ENCODE results near the gene HOXB3.

HOXB3 gene

DNA sequence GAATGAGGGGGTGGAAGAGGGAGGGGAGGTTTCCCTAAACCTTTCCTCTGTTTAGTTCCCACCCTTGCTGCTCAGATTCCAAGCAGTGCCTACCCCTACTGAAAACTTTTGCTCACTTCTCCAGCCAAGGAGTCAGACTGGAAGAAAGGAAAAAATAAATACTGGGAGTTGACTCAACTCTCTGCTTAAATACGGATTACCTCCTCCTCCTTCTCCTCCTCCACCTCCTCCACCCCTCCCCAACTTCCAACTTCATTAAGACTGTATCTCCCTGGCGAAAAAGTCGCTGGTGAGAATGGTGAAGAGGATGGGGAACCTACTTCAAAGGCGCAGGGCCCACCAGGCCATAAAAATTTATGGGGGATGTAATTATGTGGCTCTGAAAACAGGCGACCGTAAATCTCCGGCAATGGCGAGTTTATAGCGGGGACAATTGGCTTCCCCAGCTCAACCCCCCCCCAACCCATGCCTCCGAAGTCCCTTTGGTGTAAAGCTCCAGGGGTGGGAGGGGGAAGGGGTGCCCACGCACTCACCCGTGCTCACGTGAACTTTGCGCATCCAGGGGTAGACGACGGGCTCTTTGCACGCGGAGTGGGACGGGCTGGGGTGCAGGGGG lies 12.6 kb downstream of the HOXB3 start (continued):
- TF ChIP-seq, protein P1, sequence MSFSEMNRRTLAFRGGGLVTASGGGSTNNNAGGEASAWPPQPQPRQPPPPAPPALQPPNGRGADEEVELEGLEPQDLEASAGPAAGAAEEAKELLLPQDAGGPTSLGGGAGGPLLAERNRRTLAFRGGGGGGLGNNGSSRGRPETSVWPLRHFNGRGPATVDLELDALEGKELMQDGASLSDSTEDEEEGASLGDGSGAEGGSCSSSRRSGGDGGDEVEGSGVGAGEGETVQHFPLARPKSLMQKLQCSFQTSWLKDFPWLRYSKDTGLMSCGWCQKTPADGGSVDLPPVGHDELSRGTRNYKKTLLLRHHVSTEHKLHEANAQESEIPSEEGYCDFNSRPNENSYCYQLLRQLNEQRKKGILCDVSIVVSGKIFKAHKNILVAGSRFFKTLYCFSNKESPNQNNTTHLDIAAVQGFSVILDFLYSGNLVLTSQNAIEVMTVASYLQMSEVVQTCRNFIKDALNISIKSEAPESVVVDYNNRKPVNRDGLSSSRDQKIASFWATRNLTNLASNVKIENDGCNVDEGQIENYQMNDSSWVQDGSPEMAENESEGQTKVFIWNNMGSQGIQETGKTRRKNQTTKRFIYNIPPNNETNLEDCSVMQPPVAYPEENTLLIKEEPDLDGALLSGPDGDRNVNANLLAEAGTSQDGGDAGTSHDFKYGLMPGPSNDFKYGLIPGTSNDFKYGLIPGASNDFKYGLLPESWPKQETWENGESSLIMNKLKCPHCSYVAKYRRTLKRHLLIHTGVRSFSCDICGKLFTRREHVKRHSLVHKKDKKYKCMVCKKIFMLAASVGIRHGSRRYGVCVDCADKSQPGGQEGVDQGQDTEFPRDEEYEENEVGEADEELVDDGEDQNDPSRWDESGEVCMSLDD (tag by site-specific recombination; IDR thresholded peaks at IDR 0.05), result no peak; the same call in 1 of the 2 replicates
- TF ChIP-seq ZNF311 (tag by site-specific recombination; IDR thresholded peaks at IDR 0.05; ENCODE audit: borderline replicate concordance) (no peak), ZNF626 (tag by site-specific recombination; IDR thresholded peaks at IDR 0.05) (no peak), HOXA7 (CRISPR knock-in tag; IDR thresholded peaks at IDR 0.05; ENCODE audit: borderline replicate concordance) (no peak), ZNF133 (tag by site-specific recombination; IDR thresholded peaks at IDR 0.05) (peak; percentile 50; the same call in 1 of the 2 replicates)
- TF ChIP-seq, protein P2, sequence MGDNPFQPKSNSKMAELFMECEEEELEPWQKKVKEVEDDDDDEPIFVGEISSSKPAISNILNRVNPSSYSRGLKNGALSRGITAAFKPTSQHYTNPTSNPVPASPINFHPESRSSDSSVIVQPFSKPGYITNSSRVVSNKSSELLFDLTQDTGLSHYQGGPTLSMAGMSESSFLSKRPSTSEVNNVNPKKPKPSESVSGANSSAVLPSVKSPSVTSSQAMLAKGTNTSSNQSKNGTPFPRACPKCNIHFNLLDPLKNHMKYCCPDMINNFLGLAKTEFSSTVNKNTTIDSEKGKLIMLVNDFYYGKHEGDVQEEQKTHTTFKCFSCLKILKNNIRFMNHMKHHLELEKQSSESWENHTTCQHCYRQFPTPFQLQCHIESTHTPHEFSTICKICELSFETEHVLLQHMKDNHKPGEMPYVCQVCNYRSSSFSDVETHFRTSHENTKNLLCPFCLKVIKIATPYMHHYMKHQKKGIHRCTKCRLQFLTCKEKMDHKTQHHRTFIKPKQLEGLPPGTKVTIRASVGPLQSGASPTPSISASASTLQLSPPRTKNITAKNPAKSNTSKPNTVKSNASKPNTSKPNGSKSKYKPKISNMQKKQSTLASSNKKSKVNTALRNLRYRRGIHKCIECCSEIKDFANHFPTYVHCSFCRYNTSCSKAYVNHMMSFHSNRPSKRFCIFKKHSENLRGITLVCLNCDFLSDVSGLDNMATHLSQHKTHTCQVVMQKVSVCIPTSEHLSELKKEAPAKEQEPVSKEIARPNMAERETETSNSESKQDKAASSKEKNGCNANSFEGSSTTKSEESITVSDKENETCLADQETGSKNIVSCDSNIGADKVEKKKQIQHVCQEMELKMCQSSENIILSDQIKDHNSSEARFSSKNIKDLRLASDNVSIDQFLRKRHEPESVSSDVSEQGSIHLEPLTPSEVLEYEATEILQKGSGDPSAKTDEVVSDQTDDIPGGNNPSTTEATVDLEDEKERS (tag by site-specific recombination; IDR thresholded peaks at IDR 0.05), result no peak
- TF ChIP-seq, protein P3, sequence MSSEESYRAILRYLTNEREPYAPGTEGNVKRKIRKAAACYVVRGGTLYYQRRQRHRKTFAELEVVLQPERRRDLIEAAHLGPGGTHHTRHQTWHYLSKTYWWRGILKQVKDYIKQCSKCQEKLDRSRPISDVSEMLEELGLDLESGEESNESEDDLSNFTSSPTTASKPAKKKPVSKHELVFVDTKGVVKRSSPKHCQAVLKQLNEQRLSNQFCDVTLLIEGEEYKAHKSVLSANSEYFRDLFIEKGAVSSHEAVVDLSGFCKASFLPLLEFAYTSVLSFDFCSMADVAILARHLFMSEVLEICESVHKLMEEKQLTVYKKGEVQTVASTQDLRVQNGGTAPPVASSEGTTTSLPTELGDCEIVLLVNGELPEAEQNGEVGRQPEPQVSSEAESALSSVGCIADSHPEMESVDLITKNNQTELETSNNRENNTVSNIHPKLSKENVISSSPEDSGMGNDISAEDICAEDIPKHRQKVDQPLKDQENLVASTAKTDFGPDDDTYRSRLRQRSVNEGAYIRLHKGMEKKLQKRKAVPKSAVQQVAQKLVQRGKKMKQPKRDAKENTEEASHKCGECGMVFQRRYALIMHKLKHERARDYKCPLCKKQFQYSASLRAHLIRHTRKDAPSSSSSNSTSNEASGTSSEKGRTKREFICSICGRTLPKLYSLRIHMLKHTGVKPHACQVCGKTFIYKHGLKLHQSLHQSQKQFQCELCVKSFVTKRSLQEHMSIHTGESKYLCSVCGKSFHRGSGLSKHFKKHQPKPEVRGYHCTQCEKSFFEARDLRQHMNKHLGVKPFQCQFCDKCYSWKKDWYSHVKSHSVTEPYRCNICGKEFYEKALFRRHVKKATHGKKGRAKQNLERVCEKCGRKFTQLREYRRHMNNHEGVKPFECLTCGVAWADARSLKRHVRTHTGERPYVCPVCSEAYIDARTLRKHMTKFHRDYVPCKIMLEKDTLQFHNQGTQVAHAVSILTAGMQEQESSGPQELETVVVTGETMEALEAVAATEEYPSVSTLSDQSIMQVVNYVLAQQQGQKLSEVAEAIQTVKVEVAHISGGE (tag by site-specific recombination; conservative IDR thresholded peaks at IDR 0.05; ENCODE audit: low read depth), result peak; percentile 31; the same call in 1 of the 2 replicates

DNA sequence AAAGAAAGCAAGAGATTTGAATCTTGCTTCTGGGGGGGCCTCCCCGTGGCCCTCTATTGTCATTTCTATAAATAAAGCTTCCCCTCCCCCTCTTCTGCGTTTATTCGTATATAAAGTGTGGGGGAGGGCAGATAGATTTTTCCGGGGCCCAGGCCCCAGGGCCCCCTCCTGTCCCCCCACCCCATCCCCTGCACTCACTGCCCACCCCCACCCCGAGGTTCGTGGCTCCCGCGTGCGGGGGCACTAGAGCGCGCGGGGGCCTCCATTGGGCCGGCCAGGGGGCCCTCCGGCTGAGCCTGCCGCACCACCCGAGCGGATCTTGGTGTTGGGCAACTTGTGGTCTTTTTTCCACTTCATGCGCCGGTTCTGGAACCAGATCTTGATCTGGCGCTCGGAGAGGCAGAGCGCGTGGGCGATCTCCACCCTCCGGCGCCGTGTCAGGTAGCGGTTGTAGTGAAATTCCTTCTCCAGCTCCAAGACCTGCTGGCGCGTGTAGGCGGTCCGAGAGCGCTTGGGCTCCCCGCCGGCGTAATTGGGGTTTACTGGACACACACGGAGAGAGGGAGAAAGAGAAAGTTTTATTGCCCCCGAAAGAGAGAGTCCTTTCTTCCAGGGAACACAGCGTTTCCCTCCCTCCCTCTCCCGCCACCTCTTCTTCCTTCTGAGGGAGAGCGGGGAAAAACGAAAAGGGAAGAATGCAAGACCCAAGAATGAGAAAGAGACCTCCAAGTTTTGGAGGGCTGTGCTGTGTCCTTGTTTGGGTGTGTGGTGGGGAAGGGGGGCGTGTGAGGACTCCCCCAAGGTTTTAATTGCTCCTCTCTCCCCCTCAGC lies 13.3 kb downstream of the HOXB3 start:
- peaks cover 0 to 23% of the 10 kb centered on the region in 2 experiments; a peak in 2 of 3 replicates for H3K36me3 ChIP-seq (ENCODE audit: control insufficient read depth in 2 of 2, insufficient read depth in 1 of 2, low read length in 2 of 2)
- ChIA-PET CTCF (interaction anchor here (0.5 to 0.7 kb wide), 3 partner anchors 83 to 502 kb away, joined by 3 to 4 read pairs (median 3); no protein-coding TSS in a partner anchor), POLR2A (interaction anchor here (1.1 to 4.1 kb wide), 5 partner anchors 11 to 35 kb away, joined by 3 to 26 read pairs (median 10); no protein-coding TSS in a partner anchor)
- no peaks in the 10 kb centered on the region for H3K9me3 ChIP-seq (ENCODE audit: control insufficient read depth, insufficient read depth, low read depth, low read length)
- peak overlapping the region; percentile 52 for H3K4me3 ChIP-seq (ENCODE audit: low read depth, low read length)
- H3K27ac ChIP-seq (ENCODE audit: extremely low read depth, low read depth, low read length), result peak overlapping the region; percentile 93
- peaks cover 78% of the 10 kb centered on the region for H3K4me1 ChIP-seq (ENCODE audit: control insufficient read depth, insufficient read depth, low read length)
- TF ChIP-seq ZNF10 (tag by site-specific recombination; IDR thresholded peaks at IDR 0.05) (peak; percentile 49; the same call in 1 of the 2 replicates), ZNF423 (tag by site-specific recombination; IDR thresholded peaks at IDR 0.05) (peak; percentile 70), MYNN (tag by site-specific recombination; IDR thresholded peaks at IDR 0.05; ENCODE audit: borderline replicate concordance) (no peak)
- TF ChIP-seq, protein P4, sequence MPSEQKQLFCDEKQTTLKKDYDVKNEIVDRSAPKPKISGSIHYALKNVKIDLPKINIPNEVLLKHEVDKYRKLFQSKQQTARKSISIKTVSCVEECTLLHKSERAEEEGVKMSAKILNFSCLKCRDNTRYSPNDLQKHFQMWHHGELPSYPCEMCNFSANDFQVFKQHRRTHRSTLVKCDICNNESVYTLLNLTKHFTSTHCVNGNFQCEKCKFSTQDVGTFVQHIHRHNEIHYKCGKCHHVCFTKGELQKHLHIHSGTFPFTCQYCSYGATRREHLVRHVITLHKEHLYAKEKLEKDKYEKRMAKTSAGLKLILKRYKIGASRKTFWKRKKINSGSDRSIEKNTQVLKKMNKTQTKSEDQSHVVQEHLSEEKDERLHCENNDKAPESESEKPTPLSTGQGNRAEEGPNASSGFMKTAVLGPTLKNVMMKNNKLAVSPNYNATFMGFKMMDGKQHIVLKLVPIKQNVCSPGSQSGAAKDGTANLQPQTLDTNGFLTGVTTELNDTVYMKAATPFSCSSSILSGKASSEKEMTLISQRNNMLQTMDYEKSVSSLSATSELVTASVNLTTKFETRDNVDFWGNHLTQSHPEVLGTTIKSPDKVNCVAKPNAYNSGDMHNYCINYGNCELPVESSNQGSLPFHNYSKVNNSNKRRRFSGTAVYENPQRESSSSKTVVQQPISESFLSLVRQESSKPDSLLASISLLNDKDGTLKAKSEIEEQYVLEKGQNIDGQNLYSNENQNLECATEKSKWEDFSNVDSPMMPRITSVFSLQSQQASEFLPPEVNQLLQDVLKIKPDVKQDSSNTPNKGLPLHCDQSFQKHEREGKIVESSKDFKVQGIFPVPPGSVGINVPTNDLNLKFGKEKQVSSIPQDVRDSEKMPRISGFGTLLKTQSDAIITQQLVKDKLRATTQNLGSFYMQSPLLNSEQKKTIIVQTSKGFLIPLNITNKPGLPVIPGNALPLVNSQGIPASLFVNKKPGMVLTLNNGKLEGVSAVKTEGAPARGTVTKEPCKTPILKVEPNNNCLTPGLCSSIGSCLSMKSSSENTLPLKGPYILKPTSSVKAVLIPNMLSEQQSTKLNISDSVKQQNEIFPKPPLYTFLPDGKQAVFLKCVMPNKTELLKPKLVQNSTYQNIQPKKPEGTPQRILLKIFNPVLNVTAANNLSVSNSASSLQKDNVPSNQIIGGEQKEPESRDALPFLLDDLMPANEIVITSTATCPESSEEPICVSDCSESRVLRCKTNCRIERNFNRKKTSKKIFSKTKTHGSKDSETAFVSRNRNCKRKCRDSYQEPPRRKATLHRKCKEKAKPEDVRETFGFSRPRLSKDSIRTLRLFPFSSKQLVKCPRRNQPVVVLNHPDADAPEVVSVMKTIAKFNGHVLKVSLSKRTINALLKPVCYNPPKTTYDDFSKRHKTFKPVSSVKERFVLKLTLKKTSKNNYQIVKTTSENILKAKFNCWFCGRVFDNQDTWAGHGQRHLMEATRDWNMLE (tag by site-specific recombination; conservative IDR thresholded peaks at IDR 0.05; ENCODE audit: low read depth), result no peak
- TF ChIP-seq, protein P5, sequence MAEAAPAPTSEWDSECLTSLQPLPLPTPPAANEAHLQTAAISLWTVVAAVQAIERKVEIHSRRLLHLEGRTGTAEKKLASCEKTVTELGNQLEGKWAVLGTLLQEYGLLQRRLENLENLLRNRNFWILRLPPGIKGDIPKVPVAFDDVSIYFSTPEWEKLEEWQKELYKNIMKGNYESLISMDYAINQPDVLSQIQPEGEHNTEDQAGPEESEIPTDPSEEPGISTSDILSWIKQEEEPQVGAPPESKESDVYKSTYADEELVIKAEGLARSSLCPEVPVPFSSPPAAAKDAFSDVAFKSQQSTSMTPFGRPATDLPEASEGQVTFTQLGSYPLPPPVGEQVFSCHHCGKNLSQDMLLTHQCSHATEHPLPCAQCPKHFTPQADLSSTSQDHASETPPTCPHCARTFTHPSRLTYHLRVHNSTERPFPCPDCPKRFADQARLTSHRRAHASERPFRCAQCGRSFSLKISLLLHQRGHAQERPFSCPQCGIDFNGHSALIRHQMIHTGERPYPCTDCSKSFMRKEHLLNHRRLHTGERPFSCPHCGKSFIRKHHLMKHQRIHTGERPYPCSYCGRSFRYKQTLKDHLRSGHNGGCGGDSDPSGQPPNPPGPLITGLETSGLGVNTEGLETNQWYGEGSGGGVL (tag by site-specific recombination; IDR thresholded peaks at IDR 0.05), result peak; percentile 88
- TF ChIP-seq, protein P6, sequence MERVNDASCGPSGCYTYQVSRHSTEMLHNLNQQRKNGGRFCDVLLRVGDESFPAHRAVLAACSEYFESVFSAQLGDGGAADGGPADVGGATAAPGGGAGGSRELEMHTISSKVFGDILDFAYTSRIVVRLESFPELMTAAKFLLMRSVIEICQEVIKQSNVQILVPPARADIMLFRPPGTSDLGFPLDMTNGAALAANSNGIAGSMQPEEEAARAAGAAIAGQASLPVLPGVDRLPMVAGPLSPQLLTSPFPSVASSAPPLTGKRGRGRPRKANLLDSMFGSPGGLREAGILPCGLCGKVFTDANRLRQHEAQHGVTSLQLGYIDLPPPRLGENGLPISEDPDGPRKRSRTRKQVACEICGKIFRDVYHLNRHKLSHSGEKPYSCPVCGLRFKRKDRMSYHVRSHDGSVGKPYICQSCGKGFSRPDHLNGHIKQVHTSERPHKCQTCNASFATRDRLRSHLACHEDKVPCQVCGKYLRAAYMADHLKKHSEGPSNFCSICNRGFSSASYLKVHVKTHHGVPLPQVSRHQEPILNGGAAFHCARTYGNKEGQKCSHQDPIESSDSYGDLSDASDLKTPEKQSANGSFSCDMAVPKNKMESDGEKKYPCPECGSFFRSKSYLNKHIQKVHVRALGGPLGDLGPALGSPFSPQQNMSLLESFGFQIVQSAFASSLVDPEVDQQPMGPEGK (tag by site-specific recombination; IDR thresholded peaks at IDR 0.05), result peak; percentile 30; the same call in 1 of the 2 replicates

All from HEK293 (cell line).